GM18519 (cell line): Measurements from ENCODE around the gene C14orf39.

ENCODE experiments used
- ATAC-seq: cut with Tn5 transposase; IDR thresholded peaks from one replicate; pipeline ENCODE4 v1.9.1; 2021; ENCODE audit warnings: mild to moderate bottlenecking, moderate library complexity; ENCODE audit not compliant: unreplicated experiment, low FRiP score

Gene C14orf39

GRCh38 chr14:60485598-60486251 is at the start of gene C14orf39:
C14orf39 (minus strand) TSS chr14:60486063; CDS start chr14:60485078, 985 bp downstream.
- no peak for ATAC-seq

- ATAC-seq = no peak
Observed at GRCh38 chr14:60532442-60532841, 46.6 kb upstream of the C14orf39 start.

GRCh38 chr14:60515511-60516289 is 29.8 kb upstream of the C14orf39 start:
- ATAC-seq = no peak

- no peak for ATAC-seq
Observed at GRCh38 chr14:60514741-60515491, 29.1 kb upstream of the C14orf39 start.

GRCh38 chr14:60514378-60514740 is 28.5 kb upstream of the C14orf39 start:
- no peak for ATAC-seq

GRCh38 chr14:60512973-60513571 is 27.2 kb upstream of the C14orf39 start:
- ATAC-seq = no peak

GRCh38 chr14:60512126-60512525 is 26.3 kb upstream of the C14orf39 start:
- ATAC-seq = no peak

- ATAC-seq = no peak
Observed at GRCh38 chr14:60510951-60511599, 25.2 kb upstream of the C14orf39 start.

GRCh38 chr14:60510254-60510950 is 24.5 kb upstream of the C14orf39 start:
- no peak for ATAC-seq

- ATAC-seq = no peak
Observed at GRCh38 chr14:60509438-60510253, 23.8 kb upstream of the C14orf39 start.

GRCh38 chr14:60508707-60509437 is 23.0 kb upstream of the C14orf39 start, which contains the start of gene SIX6:
SIX6 (plus strand) TSS chr14:60509146; CDS start chr14:60509399, 253 bp downstream.
- no peak for ATAC-seq

GRCh38 chr14:60508363-60508706 is 22.5 kb upstream of the C14orf39 start:
- no peak for ATAC-seq

GRCh38 chr14:60506985-60507829 is 21.3 kb upstream of the C14orf39 start:
- no peak for ATAC-seq

GRCh38 chr14:60506462-60506984 is 20.7 kb upstream of the C14orf39 start:
- ATAC-seq = no peak

- no peak for ATAC-seq
Observed at GRCh38 chr14:60506010-60506409, 20.1 kb upstream of the C14orf39 start.

- no peak for ATAC-seq
Observed at GRCh38 chr14:60505448-60505847, 19.6 kb upstream of the C14orf39 start.

GRCh38 chr14:60502541-60502940 is 16.7 kb upstream of the C14orf39 start:
- no peak for ATAC-seq
